CD4-positive, CD25-positive, alpha-beta regulatory T cell (primary cell): ENCODE data around the gene MYH14. TPM values are rescaled to one million over a fixed set of nuclear protein-coding genes. Genes with fewer than 3 reads are reported as not detected.
A peak's percentile ranks its signal among the peaks of the same experiment; 100 is the strongest.
"Not testable (repeated sequence)": the region's sequence is repeated elsewhere in the genome, so short reads cannot be mapped to it uniquely, and the experiment has no call there.

Experiments used
- ATAC-seq, 2 donors: fragments of 150-1000 bp; cut with Tn5 transposase; one replicate each; pipeline ENCODE4 v1.10.0; 2021; ENCODE audit warnings: low read depth in 2 of 2, moderate number of reproducible peaks in 2 of 2, moderate library complexity in 1 of 2
- DNase-seq, 3 donors: peaks; one replicate each; pipeline versions ENCODE4 v3.0.0 to v3.0.0-alpha.2; 2012 to 2022; ENCODE audit warnings: mixed read lengths in 1 of 3
- H3K27ac ChIP-seq: one replicate; pipeline ENCODE4 v1.7.0; 2013; ENCODE audit warnings: mild to moderate bottlenecking, low read length; ENCODE audit not compliant: insufficient read depth, poor library complexity, severe bottlenecking
- H3K27me3 ChIP-seq: one replicate; pipeline ENCODE4 v1.7.0; 2013; ENCODE audit warnings: low read length; ENCODE audit not compliant: control insufficient read depth, insufficient read depth
- H3K36me3 ChIP-seq: one replicate; pipeline ENCODE4 v1.7.0; 2013; ENCODE audit warnings: mild to moderate bottlenecking, low read length, moderate library complexity; ENCODE audit not compliant: control insufficient read depth, insufficient read depth
- H3K4me1 ChIP-seq: 2 replicates; pipeline ENCODE4 v1.7.0; 2013; ENCODE audit warnings: mild to moderate bottlenecking, low read length; ENCODE audit not compliant: insufficient read depth, control insufficient read depth, poor library complexity, severe bottlenecking
- H3K4me3 ChIP-seq: one replicate; pipeline ENCODE4 v1.7.0; 2013; ENCODE audit warnings: low read depth, mild to moderate bottlenecking, low read length, moderate library complexity
- H3K9me3 ChIP-seq, 2 experiments: 1 replicate in 1 of 2; 2 replicates in 1 of 2; pipeline ENCODE4 v1.7.0; 2013; ENCODE audit warnings: low read length in 2 of 2, mild to moderate bottlenecking in 1 of 2, moderate library complexity in 1 of 2; ENCODE audit not compliant: control insufficient read depth in 2 of 2
- H3K27ac Mint-ChIP-seq, 3 donors: one replicate each; pipeline ENCODE4 v1.8.0; 2020 to 2022; ENCODE audit warnings: mild to moderate bottlenecking in 3 of 3, mixed read lengths in 3 of 3, moderate library complexity in 2 of 3
- H3K27me3 Mint-ChIP-seq: one replicate; pipeline ENCODE4 v1.8.0; 2022; ENCODE audit warnings: mild to moderate bottlenecking, mixed read lengths
- H3K36me3 Mint-ChIP-seq: one replicate; pipeline ENCODE4 v1.8.0; 2020; ENCODE audit warnings: mixed read lengths
- H3K4me1 Mint-ChIP-seq, 4 donors: one replicate each; pipeline ENCODE4 v1.8.0; 2020 to 2022; ENCODE audit warnings: mixed read lengths in 4 of 4, mild to moderate bottlenecking in 1 of 4
- H3K4me3 Mint-ChIP-seq, 4 donors: one replicate each; pipeline ENCODE4 v1.8.0; 2020 to 2022; ENCODE audit warnings: mild to moderate bottlenecking in 4 of 4, mixed read lengths in 4 of 4, moderate library complexity in 3 of 4
- H3K9me3 Mint-ChIP-seq, 7 donors: one replicate each; pipeline ENCODE4 v1.8.0; 2020 to 2022; ENCODE audit warnings: mixed read lengths in 7 of 7, mild to moderate bottlenecking in 3 of 7, moderate library complexity in 2 of 7
- polyA plus RNA-seq, 4 donors: library from polyadenylated mRNA; unstranded; fragments of 300-500 nt; fragmentation: Illumina TruSeq; gene quantifications; one replicate each; pipeline ENCODE4 v1.2.3, GENCODE V29; 2021
- total RNA-seq: library from RNA; stranded (reverse); gene quantifications from one replicate; pipeline ENCODE4 v1.2.3, GENCODE V29; 2022

The MYH14 gene
- total and polyA plus RNA-seq, 5 donors from 2014 or later: not detected

DNA sequence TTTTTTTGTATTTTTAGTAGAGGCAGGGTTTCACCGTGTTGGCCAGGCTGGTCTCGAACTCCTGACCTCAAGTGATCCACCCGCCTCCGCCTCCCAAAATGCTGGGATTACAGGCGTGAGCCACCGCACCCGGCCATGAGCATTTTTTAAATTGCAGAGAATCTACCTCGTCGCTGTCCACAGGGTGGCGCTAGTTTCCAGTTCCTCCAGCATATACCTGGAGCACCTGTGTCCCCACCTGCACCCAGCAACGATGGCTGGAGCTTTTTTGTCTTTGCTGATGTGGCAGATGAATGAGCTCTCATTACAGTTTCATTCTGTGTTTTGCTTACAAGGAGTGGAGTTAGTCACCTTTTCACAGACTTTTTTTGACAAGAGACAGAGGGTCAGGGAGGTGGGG is 34.1 kb downstream of the MYH14 start:
- DNase-seq: peak in 1 of 3 donors; percentile 5
- H3K27ac ChIP-seq, H3K27me3 Mint-ChIP-seq, H3K36me3 Mint-ChIP-seq, H3K9me3 Mint-ChIP-seq, H3K36me3 ChIP-seq, ATAC-seq, H3K4me3 ChIP-seq, H3K4me1 ChIP-seq, H3K4me3 Mint-ChIP-seq, H3K27me3 ChIP-seq, H3K27ac Mint-ChIP-seq, H3K9me3 ChIP-seq, H3K4me1 Mint-ChIP-seq: not testable (repeated sequence)

DNA sequence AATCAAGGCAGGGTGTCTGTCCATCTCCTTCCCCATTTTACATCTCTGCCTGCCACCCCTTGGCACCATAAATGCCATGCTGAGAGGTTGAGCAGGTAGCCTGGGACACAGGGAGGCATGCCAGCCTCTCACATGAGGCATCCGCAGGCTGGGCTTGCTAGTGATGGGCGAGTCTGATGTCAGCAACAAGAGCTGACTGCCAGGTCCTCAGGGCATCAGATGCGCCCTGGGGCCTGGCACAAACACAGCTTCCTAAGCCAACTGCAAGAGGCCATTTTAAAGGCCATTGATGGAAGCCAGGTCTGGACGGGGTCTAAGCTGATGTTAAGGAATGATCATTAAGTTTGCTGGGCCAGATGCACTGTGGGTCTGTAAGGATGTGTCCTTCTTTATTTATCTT is 34.6 kb downstream of the MYH14 start:
- Mint-ChIP-seq H3K9me3 (peaks cover 0 to 3% (median 0%) of the 10 kb centered on the region in 7 donors), H3K27ac (no peak overlapping the region), H3K27me3 (peaks cover 8% of the 10 kb centered on the region), H3K36me3 (no peaks in the 10 kb centered on the region), H3K4me3 (no peak overlapping the region), H3K4me1 (no peaks in the 10 kb centered on the region)
- ATAC-seq (no peak), DNase-seq (no peak)
- no peaks in the 10 kb centered on the region for H3K4me1 ChIP-seq
- H3K9me3 ChIP-seq: no peaks in the 10 kb centered on the region
- no peaks in the 10 kb centered on the region for H3K27me3 ChIP-seq
- no peak overlapping the region for H3K4me3 ChIP-seq
- no peaks in the 10 kb centered on the region for H3K36me3 ChIP-seq
- no peak overlapping the region for H3K27ac ChIP-seq

DNA sequence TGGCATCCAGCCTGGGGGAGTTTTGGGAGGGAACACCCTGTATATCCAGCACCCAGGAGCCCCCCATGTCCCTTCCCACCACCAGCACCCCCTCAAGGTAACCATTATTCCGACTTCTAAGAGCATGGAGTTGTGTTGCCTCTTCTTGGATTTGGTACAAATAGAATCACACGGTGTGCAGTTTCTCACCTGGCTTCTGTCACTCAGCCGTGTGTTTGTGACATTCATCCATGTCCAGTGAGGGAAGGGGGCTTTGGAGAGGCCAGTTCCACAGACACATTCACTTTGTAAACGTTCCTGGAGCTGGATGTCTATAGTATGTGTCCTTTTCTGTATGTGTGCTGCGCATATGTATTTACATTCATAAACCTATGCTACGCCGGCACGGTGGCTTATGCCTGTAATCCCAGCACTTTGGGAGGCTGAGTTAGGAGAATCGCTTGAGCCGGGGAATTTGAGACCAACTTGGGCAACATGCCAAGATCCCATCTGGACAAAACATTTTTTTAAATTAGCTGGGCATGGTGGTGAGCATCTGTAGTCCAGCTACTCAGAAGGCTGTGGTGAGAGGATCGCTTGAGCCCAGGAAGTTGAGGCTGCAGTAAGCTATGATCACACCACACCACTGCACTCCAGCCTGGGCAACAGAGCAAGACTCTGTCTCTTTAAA is 36.6 kb downstream of the MYH14 start:
- Histone ChIP-seq H3K36me3 (no peaks in the 10 kb centered on the region), H3K4me3 (no peak overlapping the region), H3K9me3 (no peaks in the 10 kb centered on the region), H3K4me1 (no peaks in the 10 kb centered on the region), H3K27me3 (no peaks in the 10 kb centered on the region), H3K27ac (no peak overlapping the region)
- H3K27me3 Mint-ChIP-seq: peaks cover 8% of the 10 kb centered on the region
- H3K36me3 Mint-ChIP-seq: no peaks in the 10 kb centered on the region
- H3K9me3 Mint-ChIP-seq: peaks cover 0 to 3% (median 0%) of the 10 kb centered on the region in 7 donors
- ATAC-seq: no peak
- DNase-seq: no peak
- no peak overlapping the region for H3K27ac Mint-ChIP-seq
- no peak overlapping the region for H3K4me3 Mint-ChIP-seq
- no peaks in the 10 kb centered on the region for H3K4me1 Mint-ChIP-seq

- Histone ChIP-seq H3K4me1 (no peaks in the 10 kb centered on the region), H3K9me3 (no peaks in the 10 kb centered on the region), H3K27me3 (no peaks in the 10 kb centered on the region), H3K36me3 (no peaks in the 10 kb centered on the region), H3K27ac (no peak overlapping the region), H3K4me3 (no peak overlapping the region)
- no peaks in the 10 kb centered on the region for H3K4me1 Mint-ChIP-seq
- DNase-seq: no peak
- H3K27me3 Mint-ChIP-seq: peaks cover 7% of the 10 kb centered on the region
- H3K36me3 Mint-ChIP-seq: no peaks in the 10 kb centered on the region
- peaks cover 0 to 3% (median 0%) of the 10 kb centered on the region in 7 donors for H3K9me3 Mint-ChIP-seq
- no peak for ATAC-seq
- H3K4me3 Mint-ChIP-seq: no peak overlapping the region
- no peak overlapping the region for H3K27ac Mint-ChIP-seq
Observed at GRCh38 chr19:50242581-50242980, 39.2 kb downstream of the MYH14 start.

GRCh38 chr19:50244695-50245094 is 41.3 kb downstream of the MYH14 start:
- no peaks in the 10 kb centered on the region for H3K4me1 Mint-ChIP-seq
- H3K27me3 ChIP-seq: no peaks in the 10 kb centered on the region
- peaks cover 0 to 3% (median 0%) of the 10 kb centered on the region in 7 donors for H3K9me3 Mint-ChIP-seq
- peaks cover 7% of the 10 kb centered on the region for H3K27me3 Mint-ChIP-seq
- no peak overlapping the region for H3K27ac ChIP-seq
- no peaks in the 10 kb centered on the region for H3K36me3 Mint-ChIP-seq
- no peak overlapping the region for H3K4me3 ChIP-seq
- ATAC-seq (no peak), DNase-seq (no peak)
- H3K4me3 Mint-ChIP-seq: no peak overlapping the region
- no peaks in the 10 kb centered on the region for H3K36me3 ChIP-seq
- H3K27ac Mint-ChIP-seq: no peak overlapping the region
- no peaks in the 10 kb centered on the region for H3K9me3 ChIP-seq
- no peaks in the 10 kb centered on the region for H3K4me1 ChIP-seq

- H3K4me1 ChIP-seq: no peaks in the 10 kb centered on the region
- Mint-ChIP-seq H3K4me1 (no peaks in the 10 kb centered on the region), H3K4me3 (no peak overlapping the region), H3K36me3 (no peaks in the 10 kb centered on the region), H3K27me3 (peaks cover 4% of the 10 kb centered on the region), H3K27ac (no peak overlapping the region), H3K9me3 (peaks cover 0 to 10% (median 4%) of the 10 kb centered on the region in 7 donors)
- no peak overlapping the region for H3K27ac ChIP-seq
- DNase-seq: no peak
- H3K9me3 ChIP-seq: peaks cover 6 to 11% of the 10 kb centered on the region in 2 experiments
- ATAC-seq: no peak
- no peaks in the 10 kb centered on the region for H3K27me3 ChIP-seq
- H3K4me3 ChIP-seq: no peak overlapping the region
- H3K36me3 ChIP-seq: no peaks in the 10 kb centered on the region
Observed at GRCh38 chr19:50248413-50248812, 45.0 kb downstream of the MYH14 start.

DNA sequence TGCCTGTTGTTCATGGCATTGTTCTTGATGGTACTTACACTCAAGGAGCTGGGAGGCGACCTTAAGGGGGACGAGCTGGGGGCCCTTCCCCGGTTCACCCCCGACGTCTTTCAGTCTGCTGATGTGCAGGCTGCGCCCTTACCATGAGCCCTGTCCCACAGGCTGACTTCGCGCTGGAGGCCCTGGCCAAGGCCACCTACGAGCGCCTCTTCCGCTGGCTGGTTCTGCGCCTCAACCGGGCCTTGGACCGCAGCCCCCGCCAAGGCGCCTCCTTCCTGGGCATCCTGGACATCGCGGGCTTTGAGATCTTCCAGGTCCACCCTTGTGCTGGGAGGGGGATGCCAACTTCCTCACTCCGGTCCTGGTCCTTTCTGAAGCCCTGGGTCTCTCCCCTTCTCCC is 45.4 kb downstream of the MYH14 start:
- Mint-ChIP-seq H3K4me3 (no peak overlapping the region), H3K27ac (no peak overlapping the region), H3K27me3 (peaks cover 4% of the 10 kb centered on the region), H3K36me3 (no peaks in the 10 kb centered on the region), H3K4me1 (no peaks in the 10 kb centered on the region), H3K9me3 (peaks cover 0 to 12% (median 4%) of the 10 kb centered on the region in 7 donors)
- no peak for DNase-seq
- H3K27ac ChIP-seq: no peak overlapping the region
- H3K36me3 ChIP-seq: no peaks in the 10 kb centered on the region
- no peaks in the 10 kb centered on the region for H3K4me1 ChIP-seq
- H3K9me3 ChIP-seq: peaks cover 6 to 15% of the 10 kb centered on the region in 2 experiments
- no peaks in the 10 kb centered on the region for H3K27me3 ChIP-seq
- ATAC-seq: no peak
- H3K4me3 ChIP-seq: no peak overlapping the region

GRCh38 chr19:50249636-50250035 is 46.2 kb downstream of the MYH14 start:
- no peak for DNase-seq
- H3K27me3 Mint-ChIP-seq: peaks cover 7% of the 10 kb centered on the region

More at GRCh38 chr19:50249636-50250035, 46.2 kb downstream of the MYH14 start:
- Histone ChIP-seq H3K9me3 (peaks cover 6 to 19% of the 10 kb centered on the region in 2 experiments), H3K27me3 (no peaks in the 10 kb centered on the region), H3K27ac (no peak overlapping the region), H3K4me1 (no peaks in the 10 kb centered on the region), H3K4me3 (no peak overlapping the region), H3K36me3 (no peaks in the 10 kb centered on the region)
- H3K27ac Mint-ChIP-seq: peak overlapping the region in 1 of 3 donors; percentile 15
- ATAC-seq: no peak
- no peaks in the 10 kb centered on the region for H3K4me1 Mint-ChIP-seq
- no peaks in the 10 kb centered on the region for H3K36me3 Mint-ChIP-seq
- no peak overlapping the region for H3K4me3 Mint-ChIP-seq
- peaks cover 0 to 18% (median 4%) of the 10 kb centered on the region in 7 donors for H3K9me3 Mint-ChIP-seq
